Progenitor cell of endocrine pancreas (in vitro differentiated cells): Measurements from ENCODE around the gene MAB21L2. TPM values are rescaled to one million over a fixed set of nuclear protein-coding genes. Genes with fewer than 3 reads are reported as not detected.
"Not testable (repeated sequence)": the region's sequence is repeated elsewhere in the genome, so short reads cannot be mapped to it uniquely, and the experiment has no call there.

Source experiments
- DNase-seq: peaks from one replicate; pipeline ENCODE4 v3.0.0; 2021; ENCODE audit warnings: low spot score; ENCODE audit not compliant: unreplicated experiment
- H3K27ac Mint-ChIP-seq: 2 replicates; pipeline ENCODE4 v1.8.0; 2021; ENCODE audit warnings: mild to moderate bottlenecking, moderate library complexity, mixed read lengths
- H3K27me3 Mint-ChIP-seq: 2 replicates; pipeline ENCODE4 v1.8.0; 2021; ENCODE audit warnings: mixed read lengths
- H3K36me3 Mint-ChIP-seq: 2 replicates; pipeline ENCODE4 v1.8.0; 2022; ENCODE audit warnings: mixed read lengths; ENCODE audit not compliant: insufficient read depth
- H3K4me1 Mint-ChIP-seq: 2 replicates; pipeline ENCODE4 v1.8.0; 2021; ENCODE audit warnings: low read depth, mixed read lengths
- H3K4me3 Mint-ChIP-seq: 2 replicates; pipeline ENCODE4 v1.8.0; 2021; ENCODE audit warnings: low read depth, mild to moderate bottlenecking, moderate library complexity, mixed read lengths
- H3K9me3 Mint-ChIP-seq: 2 replicates; pipeline ENCODE4 v1.8.0; 2021; ENCODE audit warnings: low read depth, mixed read lengths
- total RNA-seq: library from RNA; stranded (reverse); gene quantifications from 2 replicates; pipeline ENCODE4 v1.2.1, GENCODE V29; 2021
- TF ChIP-seq, protein P1 (sequence below): fragments of 200-600 bp; sonication (generic); IDR thresholded peaks from one replicate; pipeline ENCODE4 v1.5.0; 2021; ENCODE audit warnings: antibody characterized with exemption, mild to moderate bottlenecking; ENCODE audit not compliant: unreplicated experiment

MAB21L2 gene
- total RNA-seq, 1 donor from 2014 or later, result 0.19 TPM

DNA sequence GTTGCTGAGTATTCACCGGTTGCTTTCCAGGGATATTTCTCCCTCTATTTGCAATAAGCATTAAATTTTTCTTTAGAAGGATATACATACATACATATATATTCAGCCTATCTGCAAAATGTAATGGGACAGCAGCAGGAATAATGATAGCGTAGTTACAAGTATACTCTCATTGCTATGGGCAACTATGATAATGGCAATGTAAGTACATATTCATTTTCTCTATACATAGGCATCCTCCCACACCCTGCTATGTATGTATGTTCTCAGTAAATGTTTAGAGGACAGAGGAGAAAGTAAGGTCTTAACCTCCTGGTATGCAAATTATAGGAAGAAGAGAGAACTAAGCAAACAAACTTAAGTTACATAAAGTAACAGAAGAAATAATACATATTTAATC is 19.7 kb upstream of the MAB21L2 start:
- Mint-ChIP-seq H3K4me1 (no peaks in the 10 kb centered on the region), H3K4me3 (no peak overlapping the region), H3K36me3 (peaks cover 15% of the 10 kb centered on the region), H3K9me3 (peaks cover 13% of the 10 kb centered on the region), H3K27me3 (no peaks in the 10 kb centered on the region), H3K27ac (no peak overlapping the region)
- DNase-seq, result no peak
- TF ChIP-seq, protein P1, sequence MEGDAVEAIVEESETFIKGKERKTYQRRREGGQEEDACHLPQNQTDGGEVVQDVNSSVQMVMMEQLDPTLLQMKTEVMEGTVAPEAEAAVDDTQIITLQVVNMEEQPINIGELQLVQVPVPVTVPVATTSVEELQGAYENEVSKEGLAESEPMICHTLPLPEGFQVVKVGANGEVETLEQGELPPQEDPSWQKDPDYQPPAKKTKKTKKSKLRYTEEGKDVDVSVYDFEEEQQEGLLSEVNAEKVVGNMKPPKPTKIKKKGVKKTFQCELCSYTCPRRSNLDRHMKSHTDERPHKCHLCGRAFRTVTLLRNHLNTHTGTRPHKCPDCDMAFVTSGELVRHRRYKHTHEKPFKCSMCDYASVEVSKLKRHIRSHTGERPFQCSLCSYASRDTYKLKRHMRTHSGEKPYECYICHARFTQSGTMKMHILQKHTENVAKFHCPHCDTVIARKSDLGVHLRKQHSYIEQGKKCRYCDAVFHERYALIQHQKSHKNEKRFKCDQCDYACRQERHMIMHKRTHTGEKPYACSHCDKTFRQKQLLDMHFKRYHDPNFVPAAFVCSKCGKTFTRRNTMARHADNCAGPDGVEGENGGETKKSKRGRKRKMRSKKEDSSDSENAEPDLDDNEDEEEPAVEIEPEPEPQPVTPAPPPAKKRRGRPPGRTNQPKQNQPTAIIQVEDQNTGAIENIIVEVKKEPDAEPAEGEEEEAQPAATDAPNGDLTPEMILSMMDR, result no peak

DNA sequence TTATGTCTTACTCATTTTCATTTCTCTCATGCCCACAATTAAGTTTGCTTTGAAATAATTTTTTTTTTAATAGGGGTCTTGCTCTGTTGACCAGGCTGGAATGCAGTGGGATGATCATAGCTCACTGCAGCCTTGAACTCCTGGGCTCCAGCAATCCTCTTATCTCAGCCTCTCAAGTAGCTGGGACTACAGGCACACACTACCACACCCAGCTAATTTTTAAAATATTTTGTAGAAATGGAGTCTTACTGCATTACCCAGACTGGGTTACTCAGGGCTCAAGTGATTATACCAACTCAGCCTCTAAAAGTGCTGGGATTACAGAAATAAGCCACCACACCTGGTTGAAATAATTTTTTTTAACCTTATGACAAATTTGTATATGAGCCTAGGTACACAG is 19.2 kb upstream of the MAB21L2 start:
- H3K27ac Mint-ChIP-seq, result no peak overlapping the region
- peaks cover 15% of the 10 kb centered on the region for H3K36me3 Mint-ChIP-seq

GRCh38 chr4:150564967-150565366 is 17.0 kb upstream of the MAB21L2 start:
- not testable (repeated sequence) for H3K27me3 Mint-ChIP-seq, H3K4me3 Mint-ChIP-seq, H3K27ac Mint-ChIP-seq, DNase-seq, H3K4me1 Mint-ChIP-seq
- H3K36me3 Mint-ChIP-seq, result peaks cover 15% of the 10 kb centered on the region
- H3K9me3 Mint-ChIP-seq, result peaks cover 13% of the 10 kb centered on the region

More for the DNA sequence above, 19.2 kb upstream of the MAB21L2 start:
- DNase-seq, result no peak
- H3K9me3 Mint-ChIP-seq, result peaks cover 13% of the 10 kb centered on the region
- H3K4me3 Mint-ChIP-seq, result no peak overlapping the region
- no peaks in the 10 kb centered on the region for H3K4me1 Mint-ChIP-seq
- TF ChIP-seq, protein P1, result no peak
- no peaks in the 10 kb centered on the region for H3K27me3 Mint-ChIP-seq

DNA sequence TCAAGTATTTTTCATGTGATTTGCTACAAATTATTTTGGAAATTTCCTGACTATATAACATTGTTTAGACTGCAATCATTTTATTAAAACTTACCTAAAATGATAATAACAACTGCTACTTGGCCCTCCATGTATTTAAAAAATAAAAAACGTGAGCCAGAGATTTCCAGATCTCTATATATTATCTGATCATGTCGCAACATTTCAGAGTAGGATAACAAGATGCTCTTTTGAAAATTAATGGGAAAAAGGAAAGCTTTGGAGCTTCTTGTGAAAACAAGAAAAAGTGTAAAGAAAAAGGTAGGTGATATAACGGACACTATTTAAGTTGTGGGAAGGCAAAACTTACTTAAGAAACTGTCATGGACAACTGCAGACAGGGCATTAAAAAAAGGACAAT is 14.9 kb upstream of the MAB21L2 start:
- DNase-seq, result no peak
- Mint-ChIP-seq H3K9me3 (peaks cover 13% of the 10 kb centered on the region), H3K4me3 (no peak overlapping the region), H3K4me1 (peaks cover 4% of the 10 kb centered on the region), H3K27ac (no peak overlapping the region), H3K27me3 (no peaks in the 10 kb centered on the region), H3K36me3 (peaks cover 15% of the 10 kb centered on the region)
- TF ChIP-seq, protein P1, result no peak

DNA sequence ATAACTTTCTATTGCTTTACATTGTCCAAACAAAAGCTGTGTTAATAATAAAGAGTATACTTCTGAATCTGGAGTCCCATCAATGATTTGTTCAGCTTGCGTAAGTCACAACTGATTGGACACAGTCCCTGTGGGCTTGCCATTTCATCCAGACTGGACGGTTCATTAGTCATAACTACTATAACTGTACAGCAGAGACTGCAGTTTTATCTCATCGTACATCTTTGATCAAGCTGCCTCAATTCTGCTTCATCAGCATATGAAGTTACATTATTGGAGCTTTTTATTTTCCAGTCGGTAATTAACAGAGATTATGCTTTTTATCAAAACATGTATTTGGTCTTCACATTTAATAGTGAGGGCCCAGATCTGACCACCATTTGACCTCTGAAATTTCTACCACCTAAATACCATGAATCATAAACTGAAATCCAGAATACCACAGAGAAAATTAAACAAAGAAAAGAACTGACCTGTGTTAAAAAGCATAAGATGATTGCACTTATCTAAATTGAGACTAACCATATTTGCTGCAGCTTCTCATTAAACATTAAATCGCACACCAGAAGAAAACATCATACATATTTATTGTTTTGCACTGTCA is 12.5 kb upstream of the MAB21L2 start:
- Mint-ChIP-seq H3K9me3 (peaks cover 6% of the 10 kb centered on the region), H3K36me3 (peaks cover 6% of the 10 kb centered on the region), H3K27me3 (no peaks in the 10 kb centered on the region), H3K4me1 (peaks cover 14% of the 10 kb centered on the region), H3K4me3 (no peak overlapping the region), H3K27ac (no peak overlapping the region)
- TF ChIP-seq, protein P1, result no peak
- DNase-seq, result no peak

DNA sequence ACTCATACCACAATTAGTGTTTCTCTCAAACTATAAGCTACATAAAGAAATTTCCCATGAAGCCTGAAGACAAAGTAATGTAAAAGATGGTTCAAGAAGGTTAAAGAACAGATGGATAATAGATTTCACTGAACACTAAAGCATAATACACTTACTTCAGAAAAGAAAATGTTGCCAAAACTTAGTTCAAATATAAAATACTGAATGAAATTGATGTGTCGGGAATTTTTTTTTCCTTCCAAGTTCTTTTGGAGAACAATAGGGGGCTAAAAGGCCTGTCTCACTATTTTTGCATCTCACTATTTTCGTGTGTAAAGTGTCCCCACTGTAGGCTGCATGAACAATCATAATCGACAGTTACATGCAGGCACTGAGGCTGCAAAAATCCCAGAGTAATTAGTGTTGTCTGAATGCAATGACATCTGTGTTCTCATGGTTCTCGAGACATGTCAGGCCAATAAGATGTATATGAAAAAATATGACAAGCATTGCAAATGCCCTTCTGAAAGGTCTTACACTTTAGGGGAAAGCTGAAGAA is 11.9 kb upstream of the MAB21L2 start:
- no peaks in the 10 kb centered on the region for H3K27me3 Mint-ChIP-seq
- no peak for DNase-seq
- peaks cover 17% of the 10 kb centered on the region for H3K4me1 Mint-ChIP-seq
- H3K36me3 Mint-ChIP-seq, result peaks cover under 1% of the 10 kb centered on the region
- no peak overlapping the region for H3K27ac Mint-ChIP-seq
- TF ChIP-seq, protein P1, result no peak
- no peak overlapping the region for H3K4me3 Mint-ChIP-seq
- peaks cover under 1% of the 10 kb centered on the region for H3K9me3 Mint-ChIP-seq
